IMR-90 (cell line): ENCODE data around the gene MAS1L. TPM values are rescaled to one million over a fixed set of nuclear protein-coding genes. Genes with fewer than 3 reads are reported as not detected.

Experiments used
- polyA plus RNA-seq, 3 experiments: library from polyadenylated mRNA; depleted of rRNA; stranded (reverse); fragments of >200 nt; gene quantifications; 2 replicates each; pipeline ENCODE4 v1.2.3, GENCODE V29; 2012; ENCODE audit warnings: low replicate concordance in 1 of 3
- total RNA-seq: library from RNA; depleted of rRNA; stranded (reverse); fragments of >200 nt; gene quantifications from 2 replicates; pipeline ENCODE4 v1.2.3, GENCODE V29; 2012; rRNA removed

Gene MAS1L
- total and polyA plus RNA-seq, 2 of the 4 experiments (the other 2 are of a cell fraction): not detected

Other genes with a start within 250 kb of the MAS1L start
- gene OR14J1, start 186.3 kb downstream of the MAS1L start, total RNA-seq: not detected in 2 replicates
- not detected in 2 replicates for gene OR14J1, start 186.3 kb downstream of the MAS1L start, polyA plus RNA-seq (2012; rRNA removed)
- gene OR5V1, start 119.1 kb downstream of the MAS1L start, total RNA-seq: not detected in 2 replicates
- not detected in 2 replicates for gene OR5V1, start 119.1 kb downstream of the MAS1L start, polyA plus RNA-seq (2012; rRNA removed)
- gene OR12D3, start 112.7 kb downstream of the MAS1L start, total RNA-seq: not detected in 2 replicates
- gene OR12D3, start 112.7 kb downstream of the MAS1L start, polyA plus RNA-seq (2012; rRNA removed): not detected in 2 replicates
- not detected in 2 replicates for gene OR12D2, start 92.3 kb downstream of the MAS1L start, total RNA-seq
- gene OR12D2, start 92.3 kb downstream of the MAS1L start, polyA plus RNA-seq (2012; rRNA removed): not detected in 2 replicates
- gene OR12D1, start 73.0 kb downstream of the MAS1L start, total RNA-seq: not detected in 2 replicates
- gene OR12D1, start 73.0 kb downstream of the MAS1L start, polyA plus RNA-seq (2012; rRNA removed): not detected in 2 replicates
- gene OR10C1, start 48.6 kb downstream of the MAS1L start, total RNA-seq: not detected in 2 replicates
- gene OR10C1, start 48.6 kb downstream of the MAS1L start, polyA plus RNA-seq (2012; rRNA removed): not detected in 2 replicates
- not detected in 2 replicates for gene OR11A1, start 30.9 kb downstream of the MAS1L start, total RNA-seq
- not detected in 2 replicates for gene OR11A1, start 30.9 kb downstream of the MAS1L start, polyA plus RNA-seq (2012; rRNA removed)
- not detected in 2 replicates for gene OR2H1, start 30.8 kb downstream of the MAS1L start, total RNA-seq
- gene OR2H1, start 30.8 kb downstream of the MAS1L start, polyA plus RNA-seq (2012; rRNA removed): not detected in 2 replicates
- not detected in 2 replicates for gene UBD, start 71.8 kb upstream of the MAS1L start, total RNA-seq
- not detected in 2 replicates for gene UBD, start 71.8 kb upstream of the MAS1L start, polyA plus RNA-seq (2012; rRNA removed)
- not detected in 2 replicates for gene OR2H2, start 97.2 kb upstream of the MAS1L start, total RNA-seq
- gene OR2H2, start 97.2 kb upstream of the MAS1L start, polyA plus RNA-seq (2012; rRNA removed): not detected in 2 replicates
- gene GABBR1, start 145.2 kb upstream of the MAS1L start, total RNA-seq: 5.9 and 6.9 TPM in 2 replicates
- 25.6 and 31.5 TPM in 2 replicates for gene GABBR1, start 145.2 kb upstream of the MAS1L start, polyA plus RNA-seq (2012; rRNA removed)
- gene MOG, start 169.1 kb upstream of the MAS1L start, total RNA-seq: not detected in 2 replicates
- gene MOG, start 169.1 kb upstream of the MAS1L start, polyA plus RNA-seq (2012; rRNA removed): not detected in 2 replicates
- not detected in 2 replicates for gene ZFP57, start 193.2 kb upstream of the MAS1L start, total RNA-seq
- gene ZFP57, start 193.2 kb upstream of the MAS1L start, polyA plus RNA-seq (2012; rRNA removed): not detected in 2 replicates
- not detected in 2 replicates for gene HLA-F, start 235.5 kb upstream of the MAS1L start, total RNA-seq
- gene HLA-F, start 235.5 kb upstream of the MAS1L start, polyA plus RNA-seq (2012; rRNA removed): not detected in 2 replicates